ENCODE results near the gene ATP6AP1. TPM values are rescaled to one million over a fixed set of nuclear protein-coding genes. Genes with fewer than 3 reads are reported as not detected.
"Not testable (repeated sequence)": the region's sequence is repeated elsewhere in the genome, so short reads cannot be mapped to it uniquely, and the experiment has no call there.

ATP6AP1 gene, protein sequence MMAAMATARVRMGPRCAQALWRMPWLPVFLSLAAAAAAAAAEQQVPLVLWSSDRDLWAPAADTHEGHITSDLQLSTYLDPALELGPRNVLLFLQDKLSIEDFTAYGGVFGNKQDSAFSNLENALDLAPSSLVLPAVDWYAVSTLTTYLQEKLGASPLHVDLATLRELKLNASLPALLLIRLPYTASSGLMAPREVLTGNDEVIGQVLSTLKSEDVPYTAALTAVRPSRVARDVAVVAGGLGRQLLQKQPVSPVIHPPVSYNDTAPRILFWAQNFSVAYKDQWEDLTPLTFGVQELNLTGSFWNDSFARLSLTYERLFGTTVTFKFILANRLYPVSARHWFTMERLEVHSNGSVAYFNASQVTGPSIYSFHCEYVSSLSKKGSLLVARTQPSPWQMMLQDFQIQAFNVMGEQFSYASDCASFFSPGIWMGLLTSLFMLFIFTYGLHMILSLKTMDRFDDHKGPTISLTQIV
- 66.5 and 104 TPM in 2 replicates for total RNA-seq

- DNase-seq (ENCODE audit: low read depth, low spot score), result peak; percentile 84
These were observed at the start of gene ATP6AP1 for GRCh38 chrX:154428176-154429171. TSS of gene ATP6AP1 (plus strand) at chrX:154428677. CDS start at chrX:154428693, 16 bp downstream.

GRCh38 chrX:154378799-154379568, 49.5 kb upstream of the ATP6AP1 start, which contains the start of gene EMD:
TSS of gene EMD (plus strand) at chrX:154379295. CDS start at chrX:154379485, 190 bp downstream.
- DNase-seq (ENCODE audit: low read depth, low spot score), result peak; percentile 87

DNA sequence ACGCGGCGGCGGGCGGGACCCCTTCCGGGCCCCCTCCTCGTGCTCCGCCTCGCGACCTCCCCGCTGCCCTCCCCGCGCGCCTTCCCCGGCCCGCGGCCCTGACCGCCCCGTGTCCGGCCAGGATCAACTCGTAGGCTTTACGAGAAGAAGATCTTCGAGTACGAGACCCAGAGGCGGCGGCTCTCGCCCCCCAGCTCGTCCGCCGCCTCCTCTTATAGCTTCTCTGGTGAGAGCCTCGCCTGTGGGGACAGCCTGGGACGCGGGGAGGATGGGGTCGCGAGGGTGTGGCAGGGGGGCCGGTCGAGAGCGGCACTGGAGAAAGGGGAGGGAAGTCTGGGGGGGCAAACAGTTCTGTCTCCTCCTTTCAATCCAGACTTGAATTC, 48.9 kb upstream of the ATP6AP1 start:
- no peak for DNase-seq (ENCODE audit: low read depth, low spot score)

GRCh38 chrX:154380153-154380552, 48.3 kb upstream of the ATP6AP1 start:
- DNase-seq (ENCODE audit: low read depth, low spot score), result no peak

GRCh38 chrX:154380787-154381186, 47.7 kb upstream of the ATP6AP1 start:
- no peak for DNase-seq (ENCODE audit: low read depth, low spot score)

GRCh38 chrX:154381271-154381670, 47.2 kb upstream of the ATP6AP1 start:
- no peak for DNase-seq (ENCODE audit: low read depth, low spot score)

DNA sequence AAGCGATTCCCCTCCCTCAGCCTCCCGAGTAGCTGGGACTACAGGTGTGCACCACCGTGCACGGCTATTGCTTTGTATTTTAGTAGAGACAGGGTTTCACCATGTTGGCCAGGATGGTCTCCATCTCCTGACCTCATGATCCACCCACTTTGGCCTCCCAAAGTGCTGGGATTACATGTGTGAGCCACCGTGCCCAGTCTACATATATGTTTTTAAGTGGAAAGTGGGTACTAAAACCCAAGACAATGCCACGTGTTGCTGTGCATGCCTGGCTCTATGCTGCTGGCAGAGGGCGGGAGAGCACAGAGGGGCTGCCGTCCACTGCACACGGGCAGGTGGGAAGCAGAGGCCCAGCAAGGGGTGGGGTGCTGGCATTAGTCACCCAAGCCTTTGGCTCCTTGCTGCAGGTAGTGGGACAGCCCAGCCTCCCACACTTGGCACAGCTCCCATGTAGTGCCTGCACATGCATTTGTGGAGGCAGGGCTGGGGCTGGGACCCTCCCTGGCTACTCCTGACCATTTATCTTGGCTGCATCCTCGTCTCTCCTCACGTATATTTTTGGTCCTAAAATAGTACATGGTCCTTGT, 45.9 kb upstream of the ATP6AP1 start:
- DNase-seq (ENCODE audit: low read depth, low spot score), result no peak

GRCh38 chrX:154383359-154384283, 44.9 kb upstream of the ATP6AP1 start:
- no peak for DNase-seq (ENCODE audit: low read depth, low spot score)

GRCh38 chrX:154384284-154384892, 44.1 kb upstream of the ATP6AP1 start:
- no peak for DNase-seq (ENCODE audit: low read depth, low spot score)

- not testable (repeated sequence) for DNase-seq (ENCODE audit: low read depth, low spot score)
These were observed 40.4 kb upstream of the ATP6AP1 start for GRCh38 chrX:154388094-154388493.

- DNase-seq (ENCODE audit: low read depth, low spot score), result not testable (repeated sequence)
These were observed 39.8 kb upstream of the ATP6AP1 start for GRCh38 chrX:154388649-154389048.

- DNase-seq (ENCODE audit: low read depth, low spot score), result not testable (repeated sequence)
These were observed 38.4 kb upstream of the ATP6AP1 start for GRCh38 chrX:154389812-154390747.

DNA sequence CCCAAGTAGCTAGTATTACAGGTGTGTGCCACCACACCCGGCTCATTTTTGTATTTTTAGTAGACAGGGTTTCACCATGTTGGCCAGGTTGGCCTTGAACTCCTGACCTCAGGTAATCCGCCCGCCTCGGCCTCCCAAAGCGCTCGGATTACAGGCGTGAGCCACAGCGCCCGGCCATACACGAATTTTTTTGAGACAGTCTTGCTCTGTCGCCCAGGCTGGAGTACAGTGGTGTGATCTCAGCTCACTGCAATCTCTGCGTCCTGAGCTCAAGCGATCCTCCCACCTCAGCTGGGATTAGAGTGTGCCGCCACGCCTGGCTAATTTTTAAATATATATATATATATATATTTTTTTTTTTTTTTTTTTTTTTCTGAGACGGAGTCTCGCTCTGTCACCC, 32.1 kb upstream of the ATP6AP1 start:
- DNase-seq (ENCODE audit: low read depth, low spot score), result not testable (repeated sequence)

GRCh38 chrX:154396973-154397887, 31.2 kb upstream of the ATP6AP1 start:
- DNase-seq (ENCODE audit: low read depth, low spot score), result no peak

DNA sequence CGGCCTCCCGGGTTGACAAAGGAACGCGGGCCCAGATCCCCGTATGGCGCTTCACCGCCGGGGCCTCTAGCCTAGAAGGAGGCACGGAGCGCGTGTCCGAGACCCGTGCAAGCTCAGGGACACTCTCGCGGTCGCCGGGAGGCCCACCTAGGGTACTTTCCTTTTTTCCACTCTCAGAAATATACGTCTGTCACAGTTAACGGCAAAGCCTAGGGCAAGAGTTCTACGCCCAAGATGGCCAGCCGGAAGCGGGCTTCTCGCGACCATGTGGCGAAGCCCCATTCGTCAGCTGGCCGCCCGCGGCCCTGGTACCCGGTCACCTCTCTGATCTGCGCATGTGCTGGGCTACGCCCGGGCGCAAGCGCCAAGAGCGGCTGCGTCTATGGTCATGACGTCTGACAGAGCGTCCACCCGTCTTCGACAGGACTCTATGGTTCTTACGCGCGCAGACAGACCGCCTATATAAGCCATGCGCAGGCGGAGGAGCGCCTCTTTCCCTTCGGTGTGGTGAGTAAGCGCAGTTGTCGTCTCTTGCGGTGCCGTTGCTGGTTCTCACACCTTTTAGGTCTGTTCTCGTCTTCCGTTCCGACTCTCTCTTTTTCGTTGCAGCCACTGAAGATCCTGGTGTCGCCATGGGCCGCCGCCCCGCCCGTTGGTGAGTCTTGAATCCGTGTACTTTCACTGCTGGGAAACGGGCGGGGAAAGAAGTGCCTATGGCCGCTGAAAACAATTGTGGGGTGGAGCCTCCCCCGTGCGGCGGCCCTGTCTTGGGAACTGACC, 30.4 kb upstream of the ATP6AP1 start, which contains the start of gene RPL10:
RPL10 (plus strand) TSS at position 490 of the 780 bp plus-strand sequence; CDS start at position 633, 143 bp downstream.
- peak; percentile 86 for DNase-seq (ENCODE audit: low read depth, low spot score)
